ENCODE results near the gene AQP7. TPM values are rescaled to one million over a fixed set of nuclear protein-coding genes. Genes with fewer than 3 reads are reported as not detected.
"Not testable (repeated sequence)": the region's sequence is repeated elsewhere in the genome, so short reads cannot be mapped to it uniquely, and the experiment has no call there.

Gene AQP7
- 1 to 10 TPM; 2.2 to 5.2 (median 2.8) TPM for polyA plus RNA-seq (ENCODE audit: insufficient read depth in 1 of 5, insufficient read length in 5 of 5, low replicate concordance in 1 of 5)
- long read RNA-seq, donor 1: 0 reads
- long read RNA-seq, donor 2: 0 reads
- long read RNA-seq, donor 3: 0 reads
- long read RNA-seq, donor 4: 0 reads
- long read RNA-seq, donor 5: 0 reads
- long read RNA-seq, donor 6, partial matches to known transcripts: 0 of 1 reads
- long read RNA-seq, donor 6, other reads (novel, unspliced or antisense): 0 of 1 reads
- long read RNA-seq, donor 7, partial matches to known transcripts: 0 of 1 reads
- long read RNA-seq, donor 7, other reads (novel, unspliced or antisense): 0 of 1 reads
- long read RNA-seq, donor 8: 0 reads

DNA sequence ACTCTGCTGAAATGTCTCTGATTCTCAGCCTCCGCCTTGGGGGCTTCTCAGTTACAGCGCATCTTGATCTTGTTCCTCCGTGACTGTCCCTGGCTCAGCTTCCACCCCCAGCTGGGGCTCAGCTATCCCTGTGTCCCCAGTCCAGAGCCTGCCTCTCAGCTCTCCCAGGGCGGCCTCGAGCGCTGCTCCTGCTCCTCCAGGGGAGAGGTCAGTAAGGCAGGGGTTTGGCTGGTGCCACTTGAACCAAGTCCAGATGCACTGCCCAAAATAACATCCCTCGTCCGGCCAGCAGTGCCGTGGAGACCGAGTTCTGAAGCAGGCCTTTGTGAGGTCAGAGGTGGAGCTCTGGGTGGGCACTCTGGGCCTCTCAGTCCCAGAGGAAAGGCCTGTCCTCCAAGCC lies at the start of gene AQP7:
AQP7 (minus strand) TSS at position 198 of the 400 bp plus-strand sequence. CDS start 1,306 bp downstream, outside the sequence.
- DNase-seq: not testable (repeated sequence)

DNA sequence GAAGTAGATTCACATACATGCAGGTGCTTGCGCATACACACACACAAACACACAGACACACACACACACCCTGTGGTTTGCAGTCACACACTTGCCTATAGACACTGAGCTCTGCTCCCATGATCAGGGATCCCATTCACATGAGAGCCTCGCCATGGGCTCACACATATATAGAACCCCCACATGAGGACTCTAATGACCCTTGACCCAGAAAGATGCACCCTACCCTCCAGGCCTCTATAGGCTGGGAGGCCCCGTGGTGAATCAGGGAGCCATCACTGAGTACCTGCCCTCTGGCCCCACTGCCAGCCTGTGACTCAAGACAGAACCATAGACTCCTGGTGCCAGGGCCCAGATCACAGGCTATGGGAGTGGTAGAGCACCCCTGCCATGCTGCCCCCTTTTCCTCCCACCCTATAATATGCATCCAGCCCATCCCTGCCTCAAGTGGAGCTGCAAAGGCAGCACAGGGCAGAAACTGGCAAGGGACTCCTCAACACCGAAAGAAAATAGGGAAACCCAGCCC lies 48.3 kb upstream of the AQP7 start:
- no peak for DNase-seq

DNA sequence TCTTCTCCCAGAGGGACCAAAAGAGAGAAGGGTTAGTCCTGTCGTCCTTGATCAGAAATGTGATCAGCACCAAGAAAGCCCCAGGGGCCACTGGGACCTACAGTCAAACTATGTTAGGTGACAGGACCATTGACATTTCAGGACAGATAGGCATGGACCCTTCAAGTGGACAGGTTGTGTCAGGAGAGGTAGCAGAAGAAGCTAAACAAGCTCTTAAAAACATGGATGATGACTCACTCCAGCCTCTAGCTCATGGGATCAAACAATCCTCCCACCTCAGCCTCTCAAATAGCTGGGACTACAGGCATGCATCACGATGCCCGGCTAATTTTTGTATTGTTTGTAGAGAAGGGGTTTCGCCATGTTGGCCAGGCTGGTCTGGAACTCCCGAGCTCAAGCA lies 47.3 kb upstream of the AQP7 start:
- no peak for DNase-seq

DNA sequence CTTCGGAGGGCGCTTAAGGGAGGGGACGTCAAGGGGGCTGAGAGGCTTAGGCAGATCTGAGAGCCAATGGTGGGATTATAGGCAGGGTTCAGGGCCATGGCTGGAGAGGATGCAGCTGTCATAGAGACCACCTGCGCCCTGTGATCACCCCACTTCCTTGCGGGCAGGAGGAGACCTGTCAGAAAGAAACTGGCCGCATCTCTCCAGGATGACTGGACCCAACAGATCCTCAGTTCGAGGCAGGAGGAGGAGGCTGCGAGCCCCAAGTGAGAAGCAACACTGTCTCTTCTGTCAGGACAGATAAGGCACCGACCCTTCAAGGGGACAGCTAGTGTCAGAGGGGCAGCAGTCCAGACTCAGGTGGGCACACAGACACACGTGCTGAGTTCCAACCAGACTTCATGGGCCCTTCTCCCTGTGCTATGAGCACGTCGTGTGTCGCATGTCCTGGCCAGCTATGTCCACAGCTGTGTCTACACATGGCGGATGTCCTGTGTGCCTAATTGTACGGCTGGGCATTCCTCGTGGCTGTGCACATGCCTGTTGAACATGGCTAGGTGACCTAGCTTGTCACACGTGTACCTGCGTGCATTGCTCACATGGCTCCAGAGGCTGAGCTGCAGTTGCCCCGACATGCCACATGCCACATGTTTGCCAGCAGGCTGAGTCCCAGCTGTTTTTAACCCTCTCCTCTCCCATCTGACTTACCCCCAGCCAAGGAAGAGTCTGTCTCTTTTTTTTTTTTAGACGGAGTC lies 45.6 kb upstream of the AQP7 start:
- no peak for DNase-seq

DNA sequence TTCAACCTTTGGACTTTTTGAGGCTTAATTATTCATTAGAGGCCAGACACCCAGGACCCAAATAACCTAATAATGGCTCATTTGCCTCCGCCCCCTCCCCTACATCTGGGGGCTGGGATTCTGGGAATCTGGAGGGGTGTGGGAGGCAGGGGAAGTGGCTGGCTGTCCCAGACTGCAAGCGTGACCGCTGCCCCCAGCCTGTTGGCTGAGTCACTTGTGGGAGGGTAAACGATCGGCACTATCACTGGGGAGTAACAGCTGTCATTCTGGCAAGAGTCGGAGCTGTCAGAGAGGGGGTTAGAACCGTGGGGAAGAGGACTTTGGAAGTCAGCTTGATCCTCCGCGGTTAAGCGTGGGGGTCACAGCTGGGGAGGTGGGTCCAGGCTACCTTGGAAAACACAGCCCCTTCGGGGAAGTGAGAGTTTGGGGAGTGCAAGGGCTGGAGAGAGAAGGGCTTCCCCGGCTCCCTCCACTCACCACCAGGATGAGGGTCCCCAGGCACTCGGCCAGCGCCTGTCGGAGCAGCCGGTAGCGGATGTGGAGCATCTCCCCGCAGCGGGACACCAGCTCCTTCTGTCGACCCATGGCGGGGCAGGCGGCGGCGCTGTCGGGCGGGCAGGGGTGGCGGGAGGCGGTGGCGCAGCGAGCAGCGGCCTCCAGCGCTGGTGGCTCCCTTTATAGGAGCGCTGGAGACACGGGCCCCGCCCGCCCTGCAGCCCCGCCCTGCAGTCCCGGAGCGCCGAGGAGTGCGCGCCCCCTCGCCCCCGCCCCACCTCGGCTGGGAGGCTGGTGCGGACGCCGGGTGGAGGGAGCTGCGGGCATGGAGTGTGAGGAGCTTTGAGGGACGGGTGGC lies 44.8 kb upstream of the AQP7 start, which contains the start of gene AQP3:
AQP3 (minus strand) TSS at position 648 of the 853 bp plus-strand sequence; CDS start at position 585, 63 bp downstream.
- DNase-seq: peak; percentile 52 to 57

DNA sequence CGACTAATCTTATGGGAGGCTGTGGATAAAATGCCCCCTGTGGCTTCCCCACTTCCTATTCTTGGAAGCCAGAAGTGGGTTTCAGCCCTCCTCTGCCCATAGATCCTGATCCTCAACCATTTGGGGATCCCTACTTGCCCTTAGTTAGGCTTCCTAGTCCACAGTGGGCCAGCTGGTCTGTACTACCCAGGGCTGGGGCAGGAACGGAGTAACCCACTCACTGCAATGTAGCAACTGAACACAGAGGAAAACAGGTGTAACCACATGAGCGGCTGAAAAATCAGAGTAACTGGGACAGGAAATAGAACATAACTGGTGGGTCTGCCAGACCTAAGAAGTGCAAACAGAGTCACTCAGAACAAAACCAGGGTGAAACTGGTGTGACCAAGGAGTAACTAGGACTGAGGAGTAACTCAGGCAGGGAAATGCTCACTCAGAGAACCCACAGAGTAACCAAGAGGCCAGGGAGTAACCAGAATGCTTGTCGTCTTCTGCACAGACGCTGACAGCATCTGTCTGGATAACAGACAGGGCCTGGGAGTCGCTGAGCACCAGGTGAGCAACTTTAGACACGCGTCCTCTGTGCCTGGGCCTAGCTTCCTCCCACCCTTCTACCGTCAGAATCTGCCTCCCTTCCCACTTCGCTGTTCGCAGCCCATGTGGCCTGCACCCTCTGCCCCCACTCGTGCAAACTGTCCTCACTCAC lies 44.0 kb upstream of the AQP7 start:
- no peak for DNase-seq

DNA sequence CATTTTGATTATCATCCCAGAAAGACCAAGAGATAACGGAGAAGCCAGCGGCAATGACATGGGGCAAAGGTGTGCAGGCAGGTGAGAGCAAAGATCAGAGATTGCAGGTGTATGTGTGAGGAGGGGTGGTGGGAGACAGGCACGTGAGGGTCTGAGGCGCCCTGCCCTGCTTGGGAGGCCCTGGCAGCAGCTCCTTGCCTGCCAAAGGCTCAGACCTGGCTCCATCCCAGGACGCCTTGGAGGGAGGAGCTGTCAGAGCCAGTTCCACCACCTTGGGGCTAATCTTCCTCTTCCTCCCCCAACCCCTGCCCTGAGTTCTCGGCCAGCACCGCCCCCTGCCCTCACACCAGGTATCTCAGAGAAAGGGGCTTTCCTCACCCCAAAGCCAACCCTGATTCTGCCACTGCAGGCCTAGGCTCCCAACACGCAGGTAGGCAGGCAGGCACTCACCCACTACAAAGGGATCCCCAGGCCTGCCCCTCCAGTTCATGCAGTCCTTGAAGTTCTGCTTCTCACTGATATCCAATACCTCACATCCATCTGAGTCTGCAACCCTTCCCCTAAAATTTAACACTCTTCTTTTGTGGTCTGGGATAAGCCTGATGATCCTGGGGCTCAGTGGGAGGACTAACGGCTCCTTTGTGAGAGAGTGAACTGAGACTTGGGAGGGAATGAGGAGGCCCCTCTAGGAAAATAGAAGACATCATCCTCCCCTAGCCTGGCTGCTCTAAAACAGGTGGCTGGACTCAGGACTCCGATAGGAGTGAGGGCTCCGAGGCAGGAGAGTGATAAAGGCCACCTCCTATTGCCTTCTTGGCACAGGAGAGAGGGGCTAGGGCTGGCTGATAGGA lies 43.2 kb upstream of the AQP7 start:
- DNase-seq: peak in 1 of 2 donors; percentile 41

DNA sequence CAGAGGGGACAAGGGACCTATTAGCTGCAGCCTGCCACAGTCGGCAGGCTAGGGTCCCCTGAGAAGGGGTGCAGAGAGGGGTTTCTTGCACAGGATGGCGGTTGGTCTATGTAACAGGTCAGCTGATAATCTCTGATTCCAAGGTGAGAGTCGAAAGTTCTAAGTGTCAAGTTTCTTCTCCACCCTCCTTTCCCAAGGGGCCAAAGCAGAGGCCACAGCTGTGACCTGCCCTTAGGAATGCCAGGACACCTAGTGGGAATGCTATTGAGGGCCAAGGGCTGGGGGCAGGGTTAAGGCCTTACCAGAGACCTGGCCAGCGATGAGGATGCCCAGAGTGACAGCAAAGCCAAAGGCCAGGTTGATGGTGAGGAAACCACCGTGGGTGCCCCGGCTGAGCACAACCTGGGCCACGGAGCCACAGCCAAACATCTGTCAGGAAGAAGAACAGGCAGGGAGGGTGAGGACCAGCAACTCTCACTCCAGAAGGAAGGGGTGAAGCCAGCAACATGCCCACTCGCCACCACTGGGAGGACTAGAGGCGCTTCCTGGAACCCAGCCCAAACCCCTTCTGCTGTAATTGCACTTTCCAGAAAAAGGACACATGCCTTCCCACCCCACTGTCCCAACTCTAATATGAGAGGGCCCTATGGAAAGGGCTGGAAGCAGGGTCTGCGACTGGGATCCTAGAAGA lies 41.2 kb upstream of the AQP7 start:
- DNase-seq: no peak

DNA sequence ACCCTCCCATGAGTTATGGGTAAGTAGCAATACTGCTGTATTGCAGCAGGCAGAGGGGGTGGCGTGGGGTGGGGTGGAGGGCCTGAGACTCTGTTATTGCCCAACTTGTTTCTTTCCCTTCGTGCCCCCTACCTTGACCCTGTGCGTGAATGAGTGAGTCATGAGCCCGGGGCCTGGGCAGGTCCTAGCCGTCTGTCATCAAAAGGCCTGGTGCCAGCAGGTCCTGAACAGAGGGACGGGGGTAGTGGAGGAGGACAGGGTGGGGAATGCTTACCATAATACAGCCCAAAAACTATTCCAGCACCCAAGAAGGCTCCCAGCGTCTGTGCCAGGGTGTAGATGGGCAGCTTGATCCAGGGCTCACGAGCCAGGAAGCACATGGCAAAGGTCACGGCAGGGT lies 40.7 kb upstream of the AQP7 start:
- DNase-seq: no peak

DNA sequence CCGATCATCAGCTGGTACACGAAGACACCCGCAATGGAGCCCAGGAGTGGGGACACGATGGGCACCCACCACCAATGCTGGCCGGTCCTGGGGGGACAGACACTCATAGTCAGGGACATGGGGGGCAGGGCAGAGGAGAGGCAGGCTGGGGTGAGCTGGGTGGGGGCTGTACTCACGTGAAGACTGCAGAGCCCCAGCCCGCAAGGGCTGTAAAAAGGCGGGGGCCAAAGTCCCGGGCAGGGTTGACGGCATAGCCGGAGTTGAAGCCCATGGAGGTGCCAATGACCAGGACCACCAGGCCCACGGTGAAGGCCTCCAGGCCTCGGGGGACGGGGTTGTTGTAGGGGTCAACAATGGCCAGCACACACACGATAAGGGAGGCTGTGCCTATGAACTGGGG lies 39.8 kb upstream of the AQP7 start:
- DNase-seq: no peak

DNA sequence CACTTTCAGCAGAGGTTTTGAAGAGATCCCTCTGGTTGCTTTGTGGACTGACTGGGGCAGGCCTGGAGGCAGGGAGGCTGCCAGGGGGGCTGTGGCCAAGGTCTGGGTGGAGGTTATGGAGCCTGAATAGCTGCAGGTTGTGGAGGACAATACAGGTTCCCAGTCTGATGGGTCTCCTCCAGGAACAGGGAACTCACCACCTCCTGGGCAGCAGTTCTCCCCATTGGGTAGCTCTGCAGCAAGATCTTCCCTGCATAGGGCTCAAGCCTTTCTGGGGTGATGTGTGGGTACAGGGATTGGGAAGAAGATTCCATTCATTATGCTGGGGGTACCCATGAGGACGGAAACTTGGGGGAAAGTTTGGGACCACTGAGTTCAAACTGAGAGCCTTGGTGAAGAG lies 38.2 kb upstream of the AQP7 start:
- no peak for DNase-seq

DNA sequence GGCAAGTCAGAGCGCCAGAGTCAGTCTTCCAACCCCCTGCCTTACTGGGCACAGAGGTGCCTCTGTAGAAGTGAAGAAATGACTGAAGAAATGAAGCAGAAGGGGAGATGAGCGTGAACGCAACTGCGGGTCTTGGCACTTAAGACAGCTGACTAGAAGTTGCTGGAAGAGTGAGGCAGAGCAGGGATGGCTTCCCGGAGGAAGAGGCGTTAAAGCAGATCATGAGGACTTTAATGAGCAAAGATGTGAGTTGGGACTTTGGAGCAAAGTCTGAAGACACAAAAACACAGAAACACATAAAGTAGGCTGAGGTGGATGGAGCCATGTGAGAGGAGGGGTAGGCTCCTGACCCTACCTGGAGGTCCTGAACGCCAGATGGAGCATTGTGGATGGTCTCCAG lies 37.8 kb upstream of the AQP7 start:
- no peak for DNase-seq

DNA sequence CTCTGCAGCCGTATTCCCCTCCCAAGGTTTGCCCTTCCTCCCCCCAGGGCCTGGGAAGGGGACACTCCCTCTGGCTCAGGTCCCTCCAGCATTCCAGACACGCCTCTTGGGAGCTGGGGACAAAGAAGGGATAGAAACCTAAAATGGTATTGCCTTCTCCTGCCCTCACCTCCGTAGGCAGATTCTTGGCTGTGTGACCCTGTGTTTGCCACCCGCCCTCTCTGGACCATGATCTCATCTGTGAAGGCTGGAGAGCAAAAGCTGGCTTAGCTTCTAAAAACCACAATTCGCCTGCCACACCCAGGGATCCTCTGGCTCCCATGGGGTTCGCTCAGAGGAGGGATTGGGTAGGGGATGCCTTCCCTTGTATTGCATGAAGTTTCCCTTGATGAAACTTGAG lies 37.4 kb upstream of the AQP7 start:
- no peak for DNase-seq

DNA sequence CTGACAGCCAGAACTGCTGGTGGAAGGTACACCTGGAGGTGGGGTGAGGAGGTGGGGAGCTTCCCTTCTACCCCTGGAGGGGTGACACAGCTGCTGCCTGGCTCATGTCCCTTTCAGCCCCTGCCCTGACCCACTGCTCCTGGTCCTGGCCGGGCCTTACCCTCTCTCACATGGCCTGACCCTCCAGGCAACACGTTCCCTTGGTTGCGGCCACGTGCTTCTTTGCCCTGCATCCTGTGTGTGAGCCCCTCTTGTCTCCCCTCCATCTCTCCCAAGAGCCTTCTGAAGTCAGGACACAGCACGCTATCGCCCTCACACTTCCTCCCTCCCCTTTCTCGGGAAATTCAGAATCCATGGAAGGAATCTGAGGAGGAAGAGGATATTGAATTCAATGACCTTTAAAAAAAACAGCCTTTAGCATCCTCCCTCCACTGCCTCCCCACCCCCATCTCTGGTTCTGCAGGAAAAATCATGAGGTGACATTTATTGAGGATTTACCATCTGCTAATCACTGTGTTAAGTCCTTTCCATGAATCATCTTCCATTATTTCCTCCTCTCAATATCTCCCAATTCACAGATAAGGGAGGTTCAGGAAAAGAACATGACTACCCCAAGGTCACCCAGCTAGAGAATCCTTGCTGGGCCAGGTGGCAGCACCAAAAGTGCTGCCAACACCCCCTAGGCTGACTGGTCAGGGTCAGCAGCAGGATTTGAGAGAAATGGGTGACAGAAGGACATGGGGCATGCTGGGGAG lies 36.7 kb upstream of the AQP7 start:
- DNase-seq: no peak

DNA sequence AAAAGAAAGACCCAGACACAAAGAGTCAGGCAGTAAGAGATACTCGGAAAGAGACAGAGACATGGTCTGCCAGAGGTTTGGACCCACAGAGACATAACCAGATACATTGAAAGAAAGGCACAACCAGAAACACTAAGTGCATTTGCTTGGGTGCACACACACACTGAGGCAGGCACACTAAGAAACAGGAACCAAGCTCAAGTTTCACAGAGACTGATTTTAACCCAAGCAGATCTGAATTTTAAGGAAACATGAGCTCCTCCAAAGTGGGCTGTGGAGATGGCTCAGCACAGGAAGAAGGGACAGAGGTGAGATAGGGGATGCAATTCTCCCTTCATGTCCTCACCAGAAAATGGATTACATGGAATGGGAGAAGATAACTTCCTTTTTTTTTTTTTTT lies 35.5 kb upstream of the AQP7 start:
- no peak for DNase-seq

DNA sequence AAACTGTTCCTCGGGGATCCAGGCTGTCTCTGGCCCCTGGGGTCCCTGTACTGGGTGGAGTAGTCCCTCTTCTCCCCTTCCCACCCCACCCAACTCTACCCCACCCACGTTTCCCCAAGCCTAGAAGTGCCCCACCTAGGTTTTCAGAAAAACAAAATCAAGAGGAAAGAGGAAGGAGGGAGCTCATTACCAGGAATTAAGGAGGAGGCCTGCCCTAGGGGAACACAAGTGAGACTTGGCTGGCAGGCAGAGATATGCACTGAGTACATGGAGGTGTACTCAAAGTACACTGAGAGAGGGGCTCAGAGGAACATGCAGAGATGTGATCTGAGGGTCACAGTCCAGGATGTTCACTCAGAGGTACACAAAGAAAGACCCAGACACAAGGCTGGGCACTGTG lies 34.8 kb upstream of the AQP7 start:
- no peak for DNase-seq

DNA sequence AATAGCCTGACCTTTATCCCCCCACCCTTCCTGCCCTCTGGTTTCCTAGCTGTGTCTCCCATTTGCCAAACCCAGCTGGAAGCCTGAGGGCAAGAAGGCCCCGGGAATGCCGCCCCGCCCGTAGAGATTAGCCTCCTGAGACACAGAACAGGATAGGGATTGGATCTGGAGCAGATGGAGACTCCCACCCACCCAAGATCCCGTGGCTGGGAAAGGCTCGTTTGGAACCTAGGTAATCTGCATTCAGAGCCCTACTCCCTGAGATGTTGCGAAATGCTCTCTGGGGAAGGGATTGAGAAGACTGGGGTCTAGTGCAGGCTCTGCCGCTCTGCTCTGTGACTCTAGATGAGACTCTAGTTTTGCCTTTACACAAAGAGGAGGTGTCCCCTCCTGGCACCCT lies 34.1 kb upstream of the AQP7 start:
- no peak for DNase-seq

DNA sequence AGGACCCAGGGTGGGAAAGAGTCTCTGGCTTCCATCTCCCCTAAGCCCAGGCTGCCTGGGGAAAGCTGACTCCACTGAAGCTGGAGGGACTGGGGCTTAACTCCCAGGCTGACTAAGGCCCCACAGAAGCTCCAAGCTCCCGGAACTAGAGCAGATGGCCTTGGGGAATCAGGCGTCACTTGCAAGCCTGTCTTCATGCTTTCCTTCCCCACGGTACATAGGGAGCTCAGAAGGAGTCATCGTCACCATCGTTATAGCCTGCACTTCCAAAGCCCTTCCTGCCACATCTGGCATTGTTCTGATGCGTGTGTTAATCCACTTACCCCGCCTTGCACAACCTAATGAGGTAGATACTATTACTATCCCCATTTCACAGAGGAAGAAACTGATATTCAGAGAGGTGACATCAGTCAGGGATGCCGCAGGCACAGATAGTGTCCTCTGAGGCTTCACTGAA lies 33.5 kb upstream of the AQP7 start:
- DNase-seq: no peak
